ENCODE data around the gene SEZ6.

Gene SEZ6, protein sequence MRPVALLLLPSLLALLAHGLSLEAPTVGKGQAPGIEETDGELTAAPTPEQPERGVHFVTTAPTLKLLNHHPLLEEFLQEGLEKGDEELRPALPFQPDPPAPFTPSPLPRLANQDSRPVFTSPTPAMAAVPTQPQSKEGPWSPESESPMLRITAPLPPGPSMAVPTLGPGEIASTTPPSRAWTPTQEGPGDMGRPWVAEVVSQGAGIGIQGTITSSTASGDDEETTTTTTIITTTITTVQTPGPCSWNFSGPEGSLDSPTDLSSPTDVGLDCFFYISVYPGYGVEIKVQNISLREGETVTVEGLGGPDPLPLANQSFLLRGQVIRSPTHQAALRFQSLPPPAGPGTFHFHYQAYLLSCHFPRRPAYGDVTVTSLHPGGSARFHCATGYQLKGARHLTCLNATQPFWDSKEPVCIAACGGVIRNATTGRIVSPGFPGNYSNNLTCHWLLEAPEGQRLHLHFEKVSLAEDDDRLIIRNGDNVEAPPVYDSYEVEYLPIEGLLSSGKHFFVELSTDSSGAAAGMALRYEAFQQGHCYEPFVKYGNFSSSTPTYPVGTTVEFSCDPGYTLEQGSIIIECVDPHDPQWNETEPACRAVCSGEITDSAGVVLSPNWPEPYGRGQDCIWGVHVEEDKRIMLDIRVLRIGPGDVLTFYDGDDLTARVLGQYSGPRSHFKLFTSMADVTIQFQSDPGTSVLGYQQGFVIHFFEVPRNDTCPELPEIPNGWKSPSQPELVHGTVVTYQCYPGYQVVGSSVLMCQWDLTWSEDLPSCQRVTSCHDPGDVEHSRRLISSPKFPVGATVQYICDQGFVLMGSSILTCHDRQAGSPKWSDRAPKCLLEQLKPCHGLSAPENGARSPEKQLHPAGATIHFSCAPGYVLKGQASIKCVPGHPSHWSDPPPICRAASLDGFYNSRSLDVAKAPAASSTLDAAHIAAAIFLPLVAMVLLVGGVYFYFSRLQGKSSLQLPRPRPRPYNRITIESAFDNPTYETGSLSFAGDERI

GRCh38 chr17:29005936-29006511 lies at the start of gene SEZ6:
Gene SEZ6 (minus strand): TSS chr17:29006033. CDS start chr17:29005869, 164 bp downstream.
- DNase-seq = no peak

DNA sequence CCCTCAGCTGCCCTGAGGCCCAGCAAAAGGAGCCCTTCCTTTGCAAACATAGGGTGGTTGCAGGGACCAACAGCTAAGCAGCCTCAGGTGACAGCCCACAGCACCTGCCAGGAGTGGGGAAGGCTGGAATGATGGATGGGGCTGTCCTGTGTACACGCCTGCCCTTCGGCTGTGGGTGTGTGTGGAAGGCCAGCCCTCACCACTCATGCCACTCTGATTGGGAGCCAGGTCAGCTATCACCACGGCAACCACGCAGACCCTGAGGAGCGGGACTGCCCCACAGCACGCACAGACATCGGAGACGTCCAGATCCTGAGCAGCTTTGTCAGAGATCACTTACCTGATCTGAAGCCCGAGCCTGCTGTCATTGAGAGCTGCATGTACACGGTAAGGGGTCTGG lies 49.0 kb upstream of the SEZ6 start:
- DNase-seq = no peak

GRCh38 chr17:29051731-29052130 lies 45.9 kb upstream of the SEZ6 start:
- no peak for DNase-seq

DNA sequence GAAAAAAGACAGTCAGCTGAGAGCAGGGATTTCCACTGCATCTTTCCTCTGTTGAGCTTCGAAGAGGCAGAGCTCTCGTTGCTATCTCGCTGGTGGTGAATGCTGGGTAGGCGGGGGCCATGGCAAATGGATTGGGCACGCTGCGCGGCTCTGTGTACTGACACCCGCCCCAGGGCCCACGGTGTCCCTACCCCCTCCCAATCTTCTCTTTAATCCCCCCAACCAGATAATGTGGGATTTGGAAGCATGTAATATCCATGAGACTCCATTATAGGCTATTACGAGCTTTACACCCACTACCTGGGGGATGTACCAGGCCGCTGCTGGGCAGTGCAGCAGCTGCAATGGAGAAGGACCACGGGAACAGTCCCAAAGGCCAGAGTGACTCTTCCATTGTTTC lies 45.4 kb upstream of the SEZ6 start:
- no peak for DNase-seq

DNA sequence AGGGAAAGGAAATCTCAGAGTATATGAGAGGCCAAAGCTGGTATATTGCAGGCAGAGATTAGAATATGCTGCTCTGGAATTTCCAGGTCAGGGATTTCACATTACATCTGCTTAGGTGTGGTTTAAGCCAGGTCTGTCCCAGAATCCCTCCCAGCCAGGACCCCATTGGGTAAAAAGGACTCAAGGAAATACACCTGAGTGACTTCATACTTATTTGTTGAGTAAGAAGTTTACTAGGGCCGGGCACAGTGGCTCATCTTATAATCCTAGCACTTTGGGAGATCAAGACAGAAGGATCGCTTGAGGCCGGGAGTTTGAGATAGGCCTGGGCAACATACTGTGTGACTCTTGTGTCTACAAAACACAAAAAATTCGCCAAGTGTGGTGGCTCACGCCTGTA lies 44.3 kb upstream of the SEZ6 start:
- DNase-seq = no peak

GRCh38 chr17:29049541-29050145 lies 43.8 kb upstream of the SEZ6 start:
- no peak for DNase-seq

DNA sequence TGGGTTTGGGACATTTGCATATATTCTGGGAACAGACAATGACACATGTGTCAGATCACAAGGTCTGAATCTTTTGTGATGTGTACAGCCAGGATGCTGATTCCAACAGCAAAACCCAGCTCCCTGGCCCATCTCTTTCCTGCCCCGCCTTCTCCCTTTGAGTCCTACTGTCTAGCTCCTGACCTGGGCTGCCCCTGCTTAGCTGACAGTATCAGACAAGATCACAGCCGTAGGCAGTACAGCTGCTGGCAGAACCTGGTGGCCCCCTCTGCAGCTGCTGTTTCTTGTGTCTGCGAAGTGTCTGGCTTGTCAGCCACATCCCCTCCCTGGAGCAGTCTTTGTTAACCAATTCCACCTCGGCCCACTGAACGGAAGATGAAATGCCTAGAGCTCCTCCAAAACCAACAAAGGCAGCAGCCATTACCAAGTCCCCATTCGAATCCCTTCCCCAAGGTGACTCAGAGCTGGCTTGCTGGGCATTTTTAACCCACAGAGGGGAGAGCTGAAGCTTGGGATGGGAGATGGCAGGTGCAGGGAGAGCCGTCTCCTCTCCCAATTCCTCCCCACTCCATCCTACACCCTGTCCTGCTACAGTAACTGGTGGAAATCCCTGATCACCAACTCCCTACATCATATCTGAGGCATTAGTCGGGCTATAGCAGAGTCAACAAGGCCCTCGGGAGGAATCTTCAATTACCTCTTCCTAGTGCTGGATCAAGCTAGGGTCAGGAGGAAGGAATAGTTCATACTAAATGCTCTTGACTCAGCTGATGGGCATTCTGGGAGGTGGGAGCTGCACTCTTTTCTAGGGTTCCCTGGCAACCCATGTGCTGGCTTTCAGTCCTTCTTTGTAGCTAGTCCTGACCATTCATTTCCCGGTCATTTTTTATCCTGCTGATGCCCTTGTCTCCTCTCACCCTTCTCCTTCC lies 42.9 kb upstream of the SEZ6 start:
- no peak for DNase-seq

- no peak for DNase-seq
Observed at GRCh38 chr17:29046473-29046839, 40.6 kb upstream of the SEZ6 start.

DNA sequence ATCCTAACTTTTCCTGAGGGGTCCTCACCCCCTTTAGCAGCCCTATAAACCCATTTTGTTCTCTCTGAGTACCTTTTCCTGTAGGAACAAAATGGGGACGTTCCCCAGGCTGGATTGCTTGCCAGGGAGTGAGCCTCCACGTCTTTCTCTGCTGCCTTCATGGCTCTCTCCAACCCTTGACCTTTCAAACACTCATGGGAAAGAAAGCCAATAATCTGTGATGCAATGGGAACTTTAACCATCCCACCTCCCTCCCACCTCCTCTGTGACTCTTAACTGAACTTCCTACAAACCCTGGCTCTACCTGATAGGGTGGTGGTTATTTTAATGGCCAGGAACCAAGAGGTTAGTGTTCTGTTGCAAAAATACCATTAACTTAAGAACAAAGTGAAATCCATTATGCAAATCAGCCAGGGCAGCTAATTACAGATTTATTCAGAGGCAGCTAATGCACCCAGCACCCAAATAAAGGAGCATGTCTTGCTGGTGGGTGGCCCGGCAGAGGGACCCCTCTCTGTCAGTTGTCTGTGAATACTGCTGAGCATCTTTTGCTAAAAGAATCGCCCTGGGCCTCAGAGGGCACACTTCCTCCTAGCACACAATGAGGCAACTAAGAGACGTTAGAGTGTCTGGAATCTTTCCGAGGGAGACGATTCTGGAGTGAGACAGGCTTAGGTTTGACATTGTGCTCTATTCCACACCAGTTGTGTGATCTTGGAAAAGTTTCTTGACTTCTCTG lies 40.1 kb upstream of the SEZ6 start:
- DNase-seq = no peak

- no peak for DNase-seq
Observed at GRCh38 chr17:29045026-29045425, 39.2 kb upstream of the SEZ6 start.

DNA sequence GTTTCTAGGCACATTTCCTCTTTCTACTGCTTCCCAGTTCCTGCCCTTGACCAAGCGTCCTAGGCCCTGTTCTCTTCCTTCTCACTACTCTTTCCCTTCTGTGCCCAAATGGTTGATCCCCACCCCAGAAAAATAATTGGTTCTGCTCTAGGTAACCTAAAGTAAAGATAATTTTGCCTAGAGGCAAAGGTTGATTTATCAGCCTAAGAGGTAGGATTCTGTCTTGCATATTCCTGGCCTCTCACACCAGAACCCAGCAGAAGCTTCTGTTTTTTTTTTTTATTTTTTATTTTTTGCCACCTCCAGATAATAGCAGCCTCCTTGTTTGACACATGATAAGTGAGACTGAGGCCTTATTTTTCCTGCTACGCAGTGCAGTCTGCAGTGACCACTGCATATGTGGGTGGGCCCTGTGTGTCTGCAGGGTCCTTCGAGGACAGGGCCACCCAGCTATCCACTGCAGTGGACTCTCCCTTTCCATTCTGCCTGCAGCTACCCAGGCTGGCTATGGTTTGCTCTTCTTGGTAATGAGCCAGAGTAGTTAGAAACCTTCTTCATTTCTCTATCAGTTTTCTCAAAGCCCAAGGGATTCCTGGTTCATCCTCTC lies 37.8 kb upstream of the SEZ6 start:
- no peak for DNase-seq

DNA sequence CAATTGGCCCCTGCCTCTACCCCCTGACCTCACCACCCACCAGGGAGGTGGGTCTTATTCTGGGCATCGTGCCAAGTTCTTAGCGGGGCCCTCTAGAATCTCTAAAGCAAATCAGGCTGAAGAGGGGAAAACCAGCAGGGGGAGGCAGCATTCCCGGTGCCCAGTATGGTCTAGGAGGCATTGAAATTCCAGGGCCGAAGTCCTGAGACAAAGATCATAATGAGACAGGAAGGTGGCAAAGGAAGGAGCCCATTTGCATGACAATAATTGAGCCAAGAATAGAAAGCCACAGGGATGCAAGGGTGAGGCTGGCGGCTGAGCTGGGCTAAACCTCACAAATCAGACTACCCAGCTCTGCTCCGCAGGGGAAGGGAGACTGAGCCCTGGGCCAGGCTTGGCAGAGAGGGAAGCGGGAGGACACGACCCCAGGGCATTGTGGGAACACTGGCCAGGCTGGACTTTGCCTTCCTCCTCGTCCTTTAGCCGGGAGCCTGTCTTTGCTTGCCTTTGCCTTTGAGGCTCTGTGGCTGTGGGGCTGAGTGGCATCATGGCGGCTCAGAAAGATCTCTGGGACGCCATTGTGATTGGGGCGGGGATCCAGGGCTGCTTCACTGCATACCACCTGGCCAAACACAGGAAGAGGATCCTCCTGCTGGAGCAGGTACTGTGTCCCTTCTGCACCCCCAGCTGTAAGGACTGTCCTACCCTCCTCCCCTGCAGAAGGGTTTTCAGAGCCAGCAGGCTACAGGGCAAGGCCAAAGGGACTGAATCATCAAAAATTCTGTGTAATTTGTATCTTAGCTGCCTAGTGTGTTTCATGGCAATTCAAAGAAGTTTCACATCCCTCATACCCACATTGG lies 37.1 kb upstream of the SEZ6 start, which contains the start of gene PIPOX:
Gene PIPOX (plus strand): TSS at position 463 of the 860 bp plus-strand sequence. CDS start 85 bp downstream, at position 548.
- peak; percentile 70 for DNase-seq

DNA sequence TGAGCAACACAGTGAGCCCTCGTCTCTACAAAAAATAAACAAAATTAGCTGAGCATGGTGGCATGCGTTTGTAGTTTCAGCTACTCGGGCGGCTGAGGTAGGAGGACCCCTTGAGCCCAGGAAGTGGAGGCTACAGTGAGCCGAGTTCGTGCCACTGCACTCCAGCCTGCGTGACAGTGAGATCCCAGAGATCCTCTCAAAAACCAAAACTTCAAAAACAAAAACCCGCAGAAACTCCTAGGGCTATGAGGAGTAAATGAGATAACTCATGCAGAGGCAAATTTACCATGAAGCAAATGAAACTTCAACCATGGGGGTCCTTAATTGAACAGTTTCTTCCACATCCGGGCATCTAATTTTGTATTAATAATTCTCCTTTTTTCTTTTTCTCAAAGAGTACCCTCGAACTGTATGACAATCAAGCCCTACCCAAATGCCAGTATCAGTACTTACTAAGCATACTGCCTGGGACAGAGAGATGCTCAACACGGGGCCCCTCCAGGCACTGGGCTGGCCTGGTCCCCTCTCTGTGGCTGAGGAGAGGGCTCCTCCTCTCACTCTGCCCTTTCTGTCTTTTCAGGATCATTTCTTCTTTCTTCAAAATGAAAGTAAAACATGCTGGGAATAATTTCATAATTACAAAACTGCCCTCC lies 36.3 kb upstream of the SEZ6 start:
- no peak for DNase-seq

DNA sequence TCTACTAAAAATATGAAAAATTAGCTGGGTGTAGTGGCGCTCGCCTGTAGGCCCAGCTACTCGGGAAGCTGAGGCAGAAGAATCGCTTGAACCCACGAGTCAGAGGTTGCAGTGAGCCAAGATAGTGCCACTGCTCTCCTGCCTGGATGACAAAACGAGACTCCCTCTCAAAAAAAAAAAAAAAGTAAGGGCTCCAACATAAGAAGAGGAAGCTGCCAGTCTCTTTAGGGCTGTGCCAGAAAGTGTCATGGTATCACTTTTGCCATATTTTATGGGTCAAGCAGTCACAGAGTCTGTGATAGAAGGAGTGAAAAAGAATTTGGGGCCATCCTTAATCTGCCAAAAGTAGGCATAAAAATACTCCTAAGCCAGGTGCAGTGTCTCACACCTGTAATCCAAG lies 35.7 kb upstream of the SEZ6 start:
- DNase-seq = no peak

DNA sequence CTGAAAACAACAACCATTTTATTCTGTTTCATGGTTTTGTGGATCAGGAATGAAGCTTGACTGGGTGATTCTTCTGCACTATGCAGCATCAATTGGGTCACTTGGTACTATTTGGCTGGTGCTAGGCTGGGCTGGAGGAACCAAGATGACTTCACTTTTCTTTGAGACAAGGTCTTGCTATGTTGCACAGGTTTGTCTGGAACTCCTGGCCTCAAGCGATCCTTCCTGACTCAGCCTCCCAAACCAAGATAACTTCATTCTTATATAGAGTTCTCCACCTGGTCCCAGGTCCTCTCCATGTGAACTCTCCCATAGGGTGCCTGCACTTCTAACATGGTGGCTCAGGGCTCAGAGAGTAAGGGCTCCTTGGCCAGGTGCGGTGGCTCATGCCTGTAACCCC lies 35.3 kb upstream of the SEZ6 start:
- DNase-seq = no peak

GRCh38 chr17:29039764-29040598 lies 34.1 kb upstream of the SEZ6 start:
- no peak for DNase-seq

DNA sequence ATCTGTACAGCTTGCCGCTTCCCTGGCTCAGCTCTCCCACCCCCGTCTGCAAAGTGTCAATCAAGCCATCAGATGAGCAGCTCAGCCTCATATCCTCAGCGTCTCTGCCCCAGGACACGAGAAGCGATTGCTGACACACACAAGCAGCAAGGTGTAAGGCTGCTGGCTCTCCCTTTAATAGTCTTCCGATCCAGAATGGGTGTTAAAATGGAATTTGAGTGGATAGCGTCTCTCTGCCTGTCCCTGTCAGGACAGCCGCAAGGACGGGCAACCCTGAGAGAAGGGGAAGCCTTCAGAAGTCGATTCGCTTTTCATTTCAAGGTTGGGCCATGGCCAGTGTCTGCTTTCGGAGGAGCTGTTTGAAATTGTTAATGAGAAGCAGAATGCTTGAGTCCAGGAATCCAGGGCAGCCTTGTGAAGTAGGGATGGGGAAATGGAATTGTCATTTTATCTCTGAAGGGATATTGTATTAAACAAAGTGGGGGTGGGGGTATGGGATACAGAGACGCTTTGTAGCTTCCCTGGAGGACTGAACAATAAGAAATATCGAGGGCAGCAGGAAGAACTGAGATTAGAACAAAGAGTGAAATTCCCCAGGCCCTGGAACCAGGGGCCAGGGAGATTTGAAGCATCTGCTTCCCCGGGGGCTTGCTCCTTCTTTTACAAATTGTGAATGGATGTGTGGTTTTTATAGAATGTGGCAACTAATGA lies 32.4 kb upstream of the SEZ6 start:
- DNase-seq = no peak

DNA sequence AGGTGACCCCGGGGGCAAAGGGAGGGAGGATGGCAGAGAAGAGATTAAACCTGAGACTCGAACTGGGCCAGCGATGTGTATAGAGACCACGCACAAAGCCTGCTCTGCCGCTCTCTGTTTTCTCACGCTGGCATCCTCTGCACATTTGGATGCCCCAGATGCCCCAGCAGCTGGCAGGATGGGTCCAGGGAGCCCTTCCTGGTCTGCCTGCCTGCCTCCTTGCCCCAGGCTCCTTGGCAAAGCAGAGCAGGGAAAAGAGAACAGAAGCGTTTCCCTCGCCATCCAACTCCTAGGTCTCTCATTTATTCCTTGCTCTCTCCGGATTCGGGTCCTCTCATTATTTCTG lies 31.9 kb upstream of the SEZ6 start:
- DNase-seq = no peak

Measured in SIG-M5 (cell line).